ENCODE results near the gene SMYD3.

SMYD3 gene

DNA sequence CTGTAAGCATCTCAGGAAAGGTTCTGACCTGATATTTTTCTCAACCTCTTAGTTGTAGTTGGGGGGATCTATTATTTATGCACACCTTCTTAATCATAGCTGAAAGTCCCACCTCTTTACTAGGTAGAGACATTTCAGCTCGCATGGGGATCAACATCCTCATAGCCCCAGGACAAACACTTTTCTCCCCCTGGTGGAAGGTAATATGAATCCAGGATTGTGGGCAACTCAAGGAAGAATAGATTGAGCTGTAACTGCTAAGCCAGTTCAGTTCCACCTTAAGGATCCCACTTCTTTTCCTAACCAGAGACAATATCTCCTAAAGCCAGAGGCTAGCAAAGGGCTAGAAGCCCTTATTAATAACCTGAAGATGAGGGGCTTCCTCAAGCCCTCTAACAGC is 25.4 kb upstream of the SMYD3 start:
- Histone ChIP-seq H3K27me3 (ENCODE audit: control insufficient read depth in 1 of 2, insufficient read depth in 2 of 2, low read length in 2 of 2) (no peaks in the 10 kb centered on the region), H3K4me1 (ENCODE audit: insufficient read depth, low read length) (no peaks in the 10 kb centered on the region), H3K9ac (ENCODE audit: low read length) (no peak overlapping the region), H3K9me3 (ENCODE audit: low read length) (peaks cover 8% of the 10 kb centered on the region), H3K36me3 (ENCODE audit: insufficient read depth, low read length) (no peaks in the 10 kb centered on the region), H3K27ac (ENCODE audit: low read depth, low read length) (no peak overlapping the region), H3K4me3 (ENCODE audit: low read depth in 1 of 2, low read length in 2 of 2) (no peak overlapping the region)

DNA sequence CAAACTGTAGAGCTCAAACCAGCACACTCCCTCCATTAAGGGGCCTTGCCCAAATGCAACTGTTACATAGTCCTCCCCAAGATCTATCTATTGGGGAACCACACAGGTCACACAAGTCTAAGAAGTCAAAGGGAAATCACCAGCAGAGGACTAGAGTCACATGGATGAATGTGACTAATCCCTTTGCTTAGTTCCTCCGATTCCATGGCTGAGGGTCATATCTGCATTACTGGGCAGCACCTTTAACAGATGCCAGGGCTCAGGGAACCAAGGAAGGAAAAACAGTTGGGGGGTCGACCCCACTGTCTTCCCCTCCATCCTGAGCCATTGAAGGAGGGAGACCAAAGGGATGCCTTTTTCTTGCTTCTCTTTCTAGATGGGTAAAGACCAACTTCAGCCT is 23.4 kb upstream of the SMYD3 start:
- no peaks in the 10 kb centered on the region for H3K36me3 ChIP-seq (ENCODE audit: insufficient read depth, low read length)
- no peak overlapping the region for H3K9ac ChIP-seq (ENCODE audit: low read length)
- no peaks in the 10 kb centered on the region for H3K4me1 ChIP-seq (ENCODE audit: insufficient read depth, low read length)
- no peak overlapping the region for H3K4me3 ChIP-seq (ENCODE audit: low read depth in 1 of 2, low read length in 2 of 2)
- H3K27ac ChIP-seq (ENCODE audit: low read depth, low read length), result no peak overlapping the region
- peaks cover 8% of the 10 kb centered on the region for H3K9me3 ChIP-seq (ENCODE audit: low read length)
- H3K27me3 ChIP-seq (ENCODE audit: control insufficient read depth in 1 of 2, insufficient read depth in 2 of 2, low read length in 2 of 2), result no peaks in the 10 kb centered on the region

DNA sequence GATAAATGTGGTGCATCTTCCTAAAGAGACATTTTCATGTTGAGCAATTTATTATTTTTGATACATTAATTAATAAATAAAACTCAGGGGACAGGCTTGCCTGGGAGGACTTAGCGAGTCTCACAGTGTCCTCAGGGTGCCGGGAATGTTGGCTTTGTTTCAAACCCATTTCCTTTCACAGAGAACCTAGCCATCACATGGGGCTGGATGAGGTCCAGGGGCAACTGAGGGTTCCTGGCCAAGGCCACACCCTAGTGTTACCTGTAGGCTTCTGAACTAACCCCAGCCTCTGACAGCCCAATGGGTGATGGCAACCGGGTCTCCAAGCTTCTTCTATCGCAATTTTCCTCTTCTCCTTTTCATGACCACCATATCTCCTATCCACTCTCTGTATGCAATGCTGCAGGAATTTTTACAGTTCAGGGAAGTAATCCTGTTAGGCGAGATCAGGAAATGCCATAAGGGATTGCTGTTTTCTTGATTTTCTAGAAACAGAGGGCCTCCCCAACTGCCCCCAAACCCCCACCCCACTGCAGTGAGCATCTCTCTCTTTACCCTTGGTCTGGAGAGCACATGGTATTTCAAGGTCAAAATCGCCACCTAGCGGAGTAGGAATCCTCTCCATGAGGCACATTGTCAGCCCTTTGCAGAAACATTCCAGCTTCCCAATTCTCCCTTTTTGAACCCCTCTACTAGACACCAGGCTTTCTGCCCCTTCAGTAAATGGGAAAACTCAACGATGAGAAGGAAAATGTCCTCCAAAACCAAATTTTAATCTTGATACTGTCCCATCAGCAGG is 22.1 kb upstream of the SMYD3 start:
- no peaks in the 10 kb centered on the region for H3K36me3 ChIP-seq (ENCODE audit: insufficient read depth, low read length)
- H3K4me1 ChIP-seq (ENCODE audit: insufficient read depth, low read length), result no peaks in the 10 kb centered on the region
- H3K9ac ChIP-seq (ENCODE audit: low read length), result no peak overlapping the region
- no peak overlapping the region for H3K27ac ChIP-seq (ENCODE audit: low read depth, low read length)
- peaks cover 8% of the 10 kb centered on the region for H3K9me3 ChIP-seq (ENCODE audit: low read length)
- H3K27me3 ChIP-seq (ENCODE audit: control insufficient read depth in 1 of 2, insufficient read depth in 2 of 2, low read length in 2 of 2), result no peaks in the 10 kb centered on the region
- H3K4me3 ChIP-seq (ENCODE audit: low read depth in 1 of 2, low read length in 2 of 2), result no peak overlapping the region

DNA sequence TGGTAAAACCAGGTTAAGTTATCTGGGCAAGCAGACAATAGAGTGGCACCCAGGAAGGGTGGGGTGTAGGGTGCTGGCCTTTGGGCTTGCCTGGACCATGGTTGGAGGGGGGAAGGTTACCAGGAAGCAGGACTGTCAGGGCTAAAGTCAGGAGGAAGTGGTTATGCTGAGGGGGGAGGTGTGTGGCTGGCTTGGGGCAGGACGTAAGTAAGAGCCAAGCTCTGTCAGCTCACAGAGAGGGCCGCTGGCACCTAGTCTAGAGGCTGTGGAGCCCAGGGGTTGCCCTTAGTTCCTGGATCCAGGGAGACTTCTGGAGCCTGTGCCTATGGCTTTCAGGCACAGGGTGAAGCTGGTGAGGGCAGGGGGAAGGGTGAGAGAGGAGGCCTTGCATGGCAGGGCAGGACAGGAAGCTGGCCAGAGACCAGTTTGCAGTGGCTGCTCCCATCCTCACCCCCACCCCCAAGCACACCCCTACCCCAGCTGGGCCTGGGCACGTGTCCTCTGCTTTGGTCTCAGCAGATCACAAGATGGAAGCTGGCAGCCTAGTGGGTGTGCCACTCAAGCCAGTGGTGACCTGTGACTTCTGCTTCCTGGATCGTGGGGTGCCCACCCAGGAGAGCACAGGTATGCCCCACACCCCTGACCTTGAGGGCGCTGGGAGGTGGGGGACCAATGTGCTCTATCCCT is 20.5 kb upstream of the SMYD3 start:
- Histone ChIP-seq H3K9ac (ENCODE audit: low read length) (no peak overlapping the region), H3K27ac (ENCODE audit: low read depth, low read length) (no peak overlapping the region), H3K27me3 (ENCODE audit: control insufficient read depth in 1 of 2, insufficient read depth in 2 of 2, low read length in 2 of 2) (no peaks in the 10 kb centered on the region), H3K4me3 (ENCODE audit: low read depth in 1 of 2, low read length in 2 of 2) (no peak overlapping the region), H3K36me3 (ENCODE audit: insufficient read depth, low read length) (no peaks in the 10 kb centered on the region), H3K4me1 (ENCODE audit: insufficient read depth, low read length) (no peaks in the 10 kb centered on the region), H3K9me3 (ENCODE audit: low read length) (peaks cover 8% of the 10 kb centered on the region)

DNA sequence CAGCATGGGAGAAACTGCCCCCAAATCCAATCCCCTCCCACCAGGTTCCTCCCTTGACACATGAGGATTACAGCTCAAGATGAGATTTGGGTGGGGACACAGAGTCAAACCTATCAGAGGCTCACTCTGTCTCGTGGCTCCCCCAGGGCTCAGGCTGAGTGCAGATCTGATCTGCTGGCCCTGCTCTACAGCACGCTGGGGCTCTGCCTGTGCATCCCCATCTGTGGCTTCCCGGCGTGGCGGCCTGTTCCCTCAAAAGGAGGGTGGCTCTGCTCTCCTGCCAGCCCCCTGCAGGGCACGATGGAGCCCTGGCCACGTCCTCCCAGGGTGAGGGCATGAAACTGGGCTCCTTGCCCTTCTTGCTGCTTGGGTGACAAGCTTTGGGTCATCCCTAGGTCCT is 19.8 kb upstream of the SMYD3 start:
- H3K27me3 ChIP-seq (ENCODE audit: control insufficient read depth in 1 of 2, insufficient read depth in 2 of 2, low read length in 2 of 2), result no peaks in the 10 kb centered on the region
- no peaks in the 10 kb centered on the region for H3K4me1 ChIP-seq (ENCODE audit: insufficient read depth, low read length)
- H3K36me3 ChIP-seq (ENCODE audit: insufficient read depth, low read length), result no peaks in the 10 kb centered on the region
- H3K9me3 ChIP-seq (ENCODE audit: low read length), result peaks cover 8% of the 10 kb centered on the region
- H3K4me3 ChIP-seq (ENCODE audit: low read depth in 1 of 2, low read length in 2 of 2), result no peak overlapping the region
- no peak overlapping the region for H3K9ac ChIP-seq (ENCODE audit: low read length)
- no peak overlapping the region for H3K27ac ChIP-seq (ENCODE audit: low read depth, low read length)

DNA sequence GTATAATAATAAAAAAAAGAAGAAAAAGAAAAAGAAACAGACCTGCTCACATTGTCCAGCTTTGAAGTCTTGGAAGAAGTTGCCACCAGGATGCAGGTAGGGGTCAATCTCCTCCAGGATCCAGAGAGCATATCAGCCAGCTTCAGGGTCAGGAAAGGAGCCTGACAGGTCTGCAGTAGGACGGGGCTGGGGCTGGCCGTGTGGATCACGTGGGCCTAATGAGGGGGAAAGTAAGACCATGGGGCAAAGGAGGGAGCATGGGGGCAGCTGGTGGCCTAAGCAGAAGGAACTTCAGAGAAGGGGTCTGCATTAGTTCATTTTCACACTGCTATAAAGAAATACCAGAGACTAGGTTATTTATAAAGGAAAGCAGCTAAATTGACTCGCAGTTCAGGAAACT is 19.3 kb upstream of the SMYD3 start:
- Histone ChIP-seq H3K36me3 (ENCODE audit: insufficient read depth, low read length) (no peaks in the 10 kb centered on the region), H3K27ac (ENCODE audit: low read depth, low read length) (no peak overlapping the region), H3K4me3 (ENCODE audit: low read depth in 1 of 2, low read length in 2 of 2) (no peak overlapping the region), H3K27me3 (ENCODE audit: control insufficient read depth in 1 of 2, insufficient read depth in 2 of 2, low read length in 2 of 2) (no peaks in the 10 kb centered on the region), H3K4me1 (ENCODE audit: insufficient read depth, low read length) (no peaks in the 10 kb centered on the region), H3K9me3 (ENCODE audit: low read length) (peaks cover 8% of the 10 kb centered on the region), H3K9ac (ENCODE audit: low read length) (no peak overlapping the region)

DNA sequence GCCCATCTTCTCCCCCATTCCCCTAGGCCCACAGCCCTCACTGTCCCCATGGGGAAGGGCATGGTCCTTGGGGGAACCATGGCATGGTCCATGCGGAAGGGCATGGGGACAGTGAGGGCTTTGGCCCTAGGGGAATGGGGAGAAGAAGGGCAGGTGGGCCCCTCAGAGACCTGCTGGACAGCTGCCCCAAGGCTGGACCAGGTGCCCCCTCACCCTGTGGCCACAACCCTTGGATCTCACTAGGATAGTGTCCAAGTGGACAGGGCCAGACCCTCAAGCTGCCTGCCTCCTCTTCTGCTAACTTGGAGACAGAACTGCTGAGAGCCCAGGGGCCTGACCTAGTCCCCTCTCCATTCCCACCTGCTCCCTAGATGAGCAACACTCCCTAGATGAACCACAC is 12.4 kb upstream of the SMYD3 start:
- no peaks in the 10 kb centered on the region for H3K27me3 ChIP-seq (ENCODE audit: control insufficient read depth in 1 of 2, insufficient read depth in 2 of 2, low read length in 2 of 2)
- H3K4me1 ChIP-seq (ENCODE audit: insufficient read depth, low read length), result no peaks in the 10 kb centered on the region
- peaks cover 8% of the 10 kb centered on the region for H3K9me3 ChIP-seq (ENCODE audit: low read length)
- H3K36me3 ChIP-seq (ENCODE audit: insufficient read depth, low read length), result no peaks in the 10 kb centered on the region
- H3K4me3 ChIP-seq (ENCODE audit: low read depth in 1 of 2, low read length in 2 of 2), result no peak overlapping the region
- no peak overlapping the region for H3K27ac ChIP-seq (ENCODE audit: low read depth, low read length)
- no peak overlapping the region for H3K9ac ChIP-seq (ENCODE audit: low read length)

DNA sequence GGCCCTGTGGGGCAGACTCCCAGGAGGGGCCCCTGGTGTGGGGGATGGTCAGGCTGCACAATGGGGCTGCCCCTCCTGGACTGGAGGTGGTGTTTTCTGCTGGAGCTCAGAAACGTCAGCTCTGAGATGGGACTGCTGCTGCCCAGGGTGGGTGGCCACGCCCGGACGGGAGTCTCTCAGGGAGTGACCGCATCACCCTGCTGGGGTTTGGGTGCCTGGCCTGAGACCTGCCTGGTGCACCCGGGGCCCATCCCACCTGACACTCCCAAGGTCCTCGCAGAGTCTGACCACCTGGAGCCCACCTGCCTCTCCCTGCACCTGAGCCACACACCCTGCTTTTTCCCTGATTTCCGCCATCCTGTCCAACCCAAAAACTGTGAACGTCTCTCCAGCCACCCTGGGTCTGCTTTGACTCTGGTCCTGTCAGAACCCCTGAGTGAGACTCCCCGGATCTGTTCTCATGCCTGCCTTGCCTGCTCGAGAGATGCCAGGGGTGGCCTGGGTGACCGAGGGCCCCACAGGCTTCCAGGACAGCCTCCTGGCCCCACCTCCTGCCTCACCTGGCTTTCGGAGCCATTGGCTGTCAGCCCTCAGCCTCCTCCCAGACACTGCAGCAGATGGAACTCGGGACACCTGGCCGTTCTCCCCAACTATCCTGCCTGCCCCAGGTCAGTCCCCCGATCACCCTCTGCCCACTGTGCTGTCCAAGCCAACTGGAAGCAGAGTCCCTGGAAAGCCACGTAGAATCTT is 11.6 kb upstream of the SMYD3 start:
- Histone ChIP-seq H3K9ac (ENCODE audit: low read length) (no peak overlapping the region), H3K4me1 (ENCODE audit: insufficient read depth, low read length) (no peaks in the 10 kb centered on the region), H3K4me3 (ENCODE audit: low read depth in 1 of 2, low read length in 2 of 2) (no peak overlapping the region), H3K36me3 (ENCODE audit: insufficient read depth, low read length) (no peaks in the 10 kb centered on the region), H3K27me3 (ENCODE audit: control insufficient read depth in 1 of 2, insufficient read depth in 2 of 2, low read length in 2 of 2) (no peaks in the 10 kb centered on the region), H3K27ac (ENCODE audit: low read depth, low read length) (no peak overlapping the region), H3K9me3 (ENCODE audit: low read length) (peaks cover 8% of the 10 kb centered on the region)

DNA sequence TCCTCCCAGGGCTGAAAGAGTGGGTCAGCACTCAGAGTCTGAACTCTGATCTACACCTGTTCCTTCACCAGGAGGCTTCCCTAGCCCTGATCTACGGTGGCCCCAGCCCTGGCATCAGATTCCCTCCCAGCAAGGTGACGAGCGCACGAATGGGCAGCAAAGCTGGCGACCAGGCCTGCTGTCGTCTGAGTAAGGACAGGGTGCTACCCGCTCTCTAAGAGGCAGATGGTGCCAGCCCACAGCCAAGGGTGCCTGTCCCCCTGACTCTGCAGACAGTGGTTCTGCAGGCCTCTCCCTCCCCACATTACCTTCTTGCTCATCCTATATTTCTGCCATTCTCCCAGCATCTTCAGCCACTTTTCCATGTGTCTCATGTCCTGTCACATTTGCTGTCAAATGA is 10.3 kb upstream of the SMYD3 start:
- H3K36me3 ChIP-seq (ENCODE audit: insufficient read depth, low read length), result no peaks in the 10 kb centered on the region
- H3K9ac ChIP-seq (ENCODE audit: low read length), result no peak overlapping the region
- H3K9me3 ChIP-seq (ENCODE audit: low read length), result peaks cover 8% of the 10 kb centered on the region
- no peaks in the 10 kb centered on the region for H3K27me3 ChIP-seq (ENCODE audit: control insufficient read depth in 1 of 2, insufficient read depth in 2 of 2, low read length in 2 of 2)
- no peaks in the 10 kb centered on the region for H3K4me1 ChIP-seq (ENCODE audit: insufficient read depth, low read length)
- H3K4me3 ChIP-seq (ENCODE audit: low read depth in 1 of 2, low read length in 2 of 2), result no peak overlapping the region
- H3K27ac ChIP-seq (ENCODE audit: low read depth, low read length), result no peak overlapping the region

DNA sequence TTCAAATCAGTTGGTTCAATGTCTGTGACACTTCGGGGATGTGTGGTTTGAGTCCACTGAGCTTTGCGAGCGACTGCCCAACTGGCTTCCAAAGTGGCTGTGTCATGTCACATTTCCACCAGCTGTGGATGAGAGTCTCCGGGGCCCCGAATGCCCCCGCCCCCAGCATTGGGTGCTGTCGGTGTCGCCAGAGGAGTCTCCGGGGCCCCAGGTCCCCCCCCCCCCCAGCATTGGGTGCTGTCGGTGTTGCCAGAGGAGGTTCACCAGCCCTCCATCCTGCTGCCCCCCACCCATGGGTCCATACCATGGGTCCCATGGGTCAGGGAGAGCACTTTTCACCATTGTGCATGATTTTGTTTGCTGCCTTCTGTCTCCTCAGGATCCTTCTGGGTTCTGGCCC is 9.0 kb upstream of the SMYD3 start:
- Histone ChIP-seq H3K9me3 (ENCODE audit: low read length) (peaks cover 8% of the 10 kb centered on the region), H3K36me3 (ENCODE audit: insufficient read depth, low read length) (no peaks in the 10 kb centered on the region), H3K27ac (ENCODE audit: low read depth, low read length) (no peak overlapping the region), H3K4me1 (ENCODE audit: insufficient read depth, low read length) (no peaks in the 10 kb centered on the region), H3K4me3 (ENCODE audit: low read depth in 1 of 2, low read length in 2 of 2) (no peak overlapping the region), H3K27me3 (ENCODE audit: control insufficient read depth in 1 of 2, insufficient read depth in 2 of 2, low read length in 2 of 2) (no peaks in the 10 kb centered on the region), H3K9ac (ENCODE audit: low read length) (no peak overlapping the region)

DNA sequence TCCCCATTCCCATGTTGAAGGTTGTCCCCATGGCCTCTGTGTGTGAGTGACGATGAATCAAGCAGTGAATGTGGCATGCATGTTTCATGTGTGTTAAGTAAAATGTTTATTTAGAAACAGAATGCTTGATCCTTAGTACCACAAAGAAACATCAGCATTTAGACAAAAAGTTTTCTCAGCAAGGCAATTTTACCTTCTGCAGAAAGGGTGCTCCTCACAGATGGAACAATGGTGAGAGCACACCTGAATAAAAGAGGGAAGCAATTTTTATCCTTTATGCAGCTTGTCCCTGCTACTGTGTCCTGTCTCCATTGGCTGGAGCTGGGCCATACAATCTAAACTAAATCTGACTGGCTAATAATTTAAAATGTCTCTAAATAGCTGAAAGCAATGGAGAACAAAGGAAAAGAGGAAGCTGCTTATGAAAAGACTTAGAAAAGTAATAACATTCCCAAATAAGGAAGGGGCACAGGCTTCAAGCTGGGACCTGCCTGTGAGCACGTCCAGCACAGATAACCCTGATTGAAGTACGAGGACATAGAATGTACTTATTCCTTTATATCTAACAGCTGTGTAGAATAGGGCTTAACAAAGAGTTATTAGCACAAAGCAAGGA is 8.4 kb upstream of the SMYD3 start:
- Histone ChIP-seq H3K36me3 (ENCODE audit: insufficient read depth, low read length) (no peaks in the 10 kb centered on the region), H3K9me3 (ENCODE audit: low read length) (peaks cover 8% of the 10 kb centered on the region), H3K27me3 (ENCODE audit: control insufficient read depth in 1 of 2, insufficient read depth in 2 of 2, low read length in 2 of 2) (no peaks in the 10 kb centered on the region), H3K4me1 (ENCODE audit: insufficient read depth, low read length) (no peaks in the 10 kb centered on the region), H3K9ac (ENCODE audit: low read length) (no peak overlapping the region), H3K27ac (ENCODE audit: low read depth, low read length) (no peak overlapping the region), H3K4me3 (ENCODE audit: low read depth in 1 of 2, low read length in 2 of 2) (no peak overlapping the region)
